HL-60 (cell line): ENCODE results near the gene SUN1.
"Not testable (repeated sequence)": the region's sequence is repeated elsewhere in the genome, so short reads cannot be mapped to it uniquely, and the experiment has no call there.

Source experiments
- DNase-seq, 2 experiments: peaks; one replicate each; pipeline ENCODE4 v3.0.0-alpha.2; 2010 to 2020; ENCODE audit warnings: low read depth in 1 of 2, low spot score in 1 of 2
- H3K27ac ChIP-seq: fragments of 250-450 bp; sonication (Bioruptor Pico); replicated peaks from 2 replicates; pipeline ENCODE4 v1.5.1; 2020; ENCODE audit warnings: mild to moderate bottlenecking, moderate library complexity
- H3K27me3 ChIP-seq: fragments of 250-450 bp; sonication (Bioruptor Pico); 2 replicates; pipeline ENCODE4 v1.5.1; 2021; ENCODE audit warnings: mild to moderate bottlenecking, moderate library complexity; ENCODE audit not compliant: insufficient read depth, poor library complexity, severe bottlenecking
- H3K4me3 ChIP-seq: replicated peaks from 2 replicates; pipeline ENCODE4 v1.5.1; 2011; ENCODE audit warnings: mild to moderate bottlenecking, control low read depth, low read length; ENCODE audit not compliant: insufficient read depth
- CTCF ChIP-seq: IDR thresholded peaks from one replicate; pipeline ENCODE4 v1.5.1; 2011; ENCODE audit warnings: low read length, control low read depth, inconsistent platforms; ENCODE audit not compliant: insufficient read depth
- GABPA ChIP-seq: IDR thresholded peaks from 2 replicates; pipeline ENCODE4 v1.6.1; 2012; ENCODE audit warnings: low read depth
- POLR2AphosphoS5 ChIP-seq: IDR thresholded peaks from 2 replicates; pipeline ENCODE4 v1.6.1; 2012; ENCODE audit warnings: low read depth
- REST ChIP-seq: IDR thresholded peaks from 2 replicates; pipeline ENCODE4 v1.6.1; 2012; ENCODE audit warnings: low read depth; ENCODE audit not compliant: insufficient replicate concordance
- SPI1 ChIP-seq: IDR thresholded peaks from 2 replicates; pipeline ENCODE4 v1.6.1; 2012; ENCODE audit warnings: low read depth, mild to moderate bottlenecking, borderline replicate concordance

Gene SUN1

GRCh38 chr7:802500-803242 lies 29.6 kb upstream of the SUN1 start:
- Histone ChIP-seq H3K27ac (no peak overlapping the region), H3K4me3 (no peak overlapping the region), H3K27me3 (no peaks in the 10 kb centered on the region)
- no peak for DNase-seq
- TF ChIP-seq CTCF (no peak), REST (no peak)

- Histone ChIP-seq H3K27ac (no peak overlapping the region), H3K27me3 (no peaks in the 10 kb centered on the region), H3K4me3 (no peak overlapping the region)
- no peak for DNase-seq
- TF ChIP-seq GABPA (no peak), POLR2AphosphoS5 (no peak), SPI1 (no peak), CTCF (no peak), REST (no peak)
Observed at GRCh38 chr7:803243-803635, 29.0 kb upstream of the SUN1 start.

GRCh38 chr7:803796-804195 lies 28.5 kb upstream of the SUN1 start:
- not testable (repeated sequence) for H3K27me3 ChIP-seq, DNase-seq, H3K27ac ChIP-seq, H3K4me3 ChIP-seq

- TF ChIP-seq GABPA = no peak
- no peak for TF ChIP-seq CTCF
- no peak for TF ChIP-seq POLR2AphosphoS5
- no peak for TF ChIP-seq REST
- TF ChIP-seq SPI1 = no peak
- H3K27me3 ChIP-seq = no peaks in the 10 kb centered on the region
- H3K27ac ChIP-seq = no peak overlapping the region
- H3K4me3 ChIP-seq = no peak overlapping the region
- DNase-seq = no peak
Observed at GRCh38 chr7:805261-805660, 27.0 kb upstream of the SUN1 start.
